ENCODE results near the gene AK5. TPM values are rescaled to one million over a fixed set of nuclear protein-coding genes. Genes with fewer than 3 reads are reported as not detected.

The AK5 gene
- total RNA-seq, 1 donor from 2014 or later: 1.0 TPM

GRCh38 chr1:77585610-77586314 is 303.9 kb downstream of the AK5 start:
- DNase-seq (no peak), ATAC-seq (no peak)
- Histone ChIP-seq H3K27ac (no peak overlapping the region), H3K36me3 (peaks cover 13% of the 10 kb centered on the region), H3K9me3 (no peaks in the 10 kb centered on the region), H3K4me3 (no peak overlapping the region), H3K27me3 (ENCODE audit: low read depth) (no peaks in the 10 kb centered on the region), H3K4me1 (no peaks in the 10 kb centered on the region)
- intact Hi-C loops (cut with DNase I): no loop called here
- TF ChIP-seq CTCF (IDR thresholded peaks at IDR 0.05): no peak

DNA sequence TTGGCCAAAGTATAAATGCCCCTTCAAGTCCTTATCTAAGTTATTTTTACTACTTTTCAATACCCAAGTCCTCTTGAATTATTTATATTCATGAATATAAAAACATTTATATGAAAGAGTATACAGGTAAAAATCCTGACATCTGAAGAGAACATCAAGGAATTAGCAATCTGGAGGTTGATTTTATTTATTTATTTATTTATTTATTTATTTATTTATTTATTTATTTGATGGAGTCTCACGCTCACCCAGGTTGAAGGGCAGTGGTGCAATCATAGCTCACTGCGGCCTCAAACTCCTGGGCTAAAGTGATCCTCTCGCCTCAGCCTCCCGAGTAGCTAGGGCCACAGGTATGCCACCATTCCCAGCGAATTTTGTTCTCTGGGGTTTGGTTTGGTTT is 307.4 kb downstream of the AK5 start:
- no peak for TF ChIP-seq CTCF (IDR thresholded peaks at IDR 0.05)
- DNase-seq: no peak

GRCh38 chr1:77590651-77591050 is 308.8 kb downstream of the AK5 start:
- Histone ChIP-seq H3K36me3 (no peaks in the 10 kb centered on the region), H3K4me3 (no peak overlapping the region), H3K4me1 (no peaks in the 10 kb centered on the region), H3K27me3 (ENCODE audit: low read depth) (no peaks in the 10 kb centered on the region), H3K27ac (no peak overlapping the region), H3K9me3 (no peaks in the 10 kb centered on the region)
- intact Hi-C loops (cut with DNase I): no loop called here
- no peak for DNase-seq
- ATAC-seq: no peak
- TF ChIP-seq CTCF (IDR thresholded peaks at IDR 0.05): no peak

More for the DNA sequence above, 307.4 kb downstream of the AK5 start:
- H3K9me3 ChIP-seq: no peaks in the 10 kb centered on the region
- H3K36me3 ChIP-seq: no peaks in the 10 kb centered on the region
- no peak overlapping the region for H3K4me3 ChIP-seq
- no peaks in the 10 kb centered on the region for H3K27me3 ChIP-seq (ENCODE audit: low read depth)
- H3K4me1 ChIP-seq: no peaks in the 10 kb centered on the region
- no peak for ATAC-seq
- H3K27ac ChIP-seq: no peak overlapping the region
- intact Hi-C loops (cut with DNase I): no loop called here

GRCh38 chr1:77592906-77593305 is 311.1 kb downstream of the AK5 start:
- no peaks in the 10 kb centered on the region for H3K9me3 ChIP-seq
- ATAC-seq: no peak
- no peak overlapping the region for H3K27ac ChIP-seq
- no peaks in the 10 kb centered on the region for H3K27me3 ChIP-seq (ENCODE audit: low read depth)
- no peak for TF ChIP-seq CTCF (IDR thresholded peaks at IDR 0.05)
- DNase-seq: no peak
- no peak overlapping the region for H3K4me3 ChIP-seq
- peaks cover 4% of the 10 kb centered on the region for H3K36me3 ChIP-seq
- intact Hi-C loops (cut with DNase I): no loop called here
- H3K4me1 ChIP-seq: no peaks in the 10 kb centered on the region

DNA sequence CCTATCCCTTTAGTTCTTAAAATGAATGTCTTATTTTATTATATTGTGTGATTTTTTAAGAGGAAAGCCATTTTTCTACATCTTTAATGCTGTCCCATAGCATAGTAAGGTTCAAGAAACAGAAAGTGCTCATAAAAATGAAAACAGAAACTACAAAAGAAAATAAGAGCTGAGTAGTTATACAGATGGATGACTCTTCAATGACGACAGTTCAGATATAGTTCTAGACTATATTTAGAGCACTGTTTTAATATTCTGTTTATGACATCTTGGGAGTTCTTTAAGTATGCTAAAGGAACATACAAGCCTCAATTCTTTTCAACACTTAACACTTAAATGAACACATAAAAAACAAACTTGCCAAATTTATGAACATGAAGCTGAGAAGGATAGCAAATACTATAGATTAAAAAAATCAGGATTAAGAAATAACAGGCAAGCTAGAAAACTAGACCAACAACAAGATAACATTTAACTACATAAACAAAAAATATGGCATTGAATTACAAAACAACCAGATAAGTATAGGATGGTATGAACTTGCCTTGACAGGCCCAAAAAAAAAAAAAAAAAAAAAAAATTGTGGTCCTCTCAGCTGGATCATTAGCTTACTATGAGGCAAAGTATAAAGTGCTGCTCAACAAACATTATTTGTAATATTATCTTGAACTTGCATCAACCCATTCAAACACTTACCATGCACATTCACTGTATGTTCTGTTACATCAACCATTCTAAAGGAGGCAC is 312.7 kb downstream of the AK5 start:
- Histone ChIP-seq H3K4me3 (no peak overlapping the region), H3K27ac (no peak overlapping the region), H3K4me1 (no peaks in the 10 kb centered on the region), H3K36me3 (peaks cover 4% of the 10 kb centered on the region), H3K27me3 (ENCODE audit: low read depth) (no peaks in the 10 kb centered on the region), H3K9me3 (no peaks in the 10 kb centered on the region)
- DNase-seq: no peak
- TF ChIP-seq CTCF (IDR thresholded peaks at IDR 0.05): no peak
- no peak for ATAC-seq
- intact Hi-C loops (cut with DNase I): no loop called here
